Measurements from ENCODE around the gene MLXIPL. TPM values are rescaled to one million over a fixed set of nuclear protein-coding genes. Genes with fewer than 3 reads are reported as not detected.
A peak's percentile ranks its signal among the peaks of the same experiment; 100 is the strongest.
"Not testable (repeated sequence)": the region's sequence is repeated elsewhere in the genome, so short reads cannot be mapped to it uniquely, and the experiment has no call there.

MLXIPL gene, protein sequence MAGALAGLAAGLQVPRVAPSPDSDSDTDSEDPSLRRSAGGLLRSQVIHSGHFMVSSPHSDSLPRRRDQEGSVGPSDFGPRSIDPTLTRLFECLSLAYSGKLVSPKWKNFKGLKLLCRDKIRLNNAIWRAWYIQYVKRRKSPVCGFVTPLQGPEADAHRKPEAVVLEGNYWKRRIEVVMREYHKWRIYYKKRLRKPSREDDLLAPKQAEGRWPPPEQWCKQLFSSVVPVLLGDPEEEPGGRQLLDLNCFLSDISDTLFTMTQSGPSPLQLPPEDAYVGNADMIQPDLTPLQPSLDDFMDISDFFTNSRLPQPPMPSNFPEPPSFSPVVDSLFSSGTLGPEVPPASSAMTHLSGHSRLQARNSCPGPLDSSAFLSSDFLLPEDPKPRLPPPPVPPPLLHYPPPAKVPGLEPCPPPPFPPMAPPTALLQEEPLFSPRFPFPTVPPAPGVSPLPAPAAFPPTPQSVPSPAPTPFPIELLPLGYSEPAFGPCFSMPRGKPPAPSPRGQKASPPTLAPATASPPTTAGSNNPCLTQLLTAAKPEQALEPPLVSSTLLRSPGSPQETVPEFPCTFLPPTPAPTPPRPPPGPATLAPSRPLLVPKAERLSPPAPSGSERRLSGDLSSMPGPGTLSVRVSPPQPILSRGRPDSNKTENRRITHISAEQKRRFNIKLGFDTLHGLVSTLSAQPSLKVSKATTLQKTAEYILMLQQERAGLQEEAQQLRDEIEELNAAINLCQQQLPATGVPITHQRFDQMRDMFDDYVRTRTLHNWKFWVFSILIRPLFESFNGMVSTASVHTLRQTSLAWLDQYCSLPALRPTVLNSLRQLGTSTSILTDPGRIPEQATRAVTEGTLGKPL
- not detected for total RNA-seq

DNA sequence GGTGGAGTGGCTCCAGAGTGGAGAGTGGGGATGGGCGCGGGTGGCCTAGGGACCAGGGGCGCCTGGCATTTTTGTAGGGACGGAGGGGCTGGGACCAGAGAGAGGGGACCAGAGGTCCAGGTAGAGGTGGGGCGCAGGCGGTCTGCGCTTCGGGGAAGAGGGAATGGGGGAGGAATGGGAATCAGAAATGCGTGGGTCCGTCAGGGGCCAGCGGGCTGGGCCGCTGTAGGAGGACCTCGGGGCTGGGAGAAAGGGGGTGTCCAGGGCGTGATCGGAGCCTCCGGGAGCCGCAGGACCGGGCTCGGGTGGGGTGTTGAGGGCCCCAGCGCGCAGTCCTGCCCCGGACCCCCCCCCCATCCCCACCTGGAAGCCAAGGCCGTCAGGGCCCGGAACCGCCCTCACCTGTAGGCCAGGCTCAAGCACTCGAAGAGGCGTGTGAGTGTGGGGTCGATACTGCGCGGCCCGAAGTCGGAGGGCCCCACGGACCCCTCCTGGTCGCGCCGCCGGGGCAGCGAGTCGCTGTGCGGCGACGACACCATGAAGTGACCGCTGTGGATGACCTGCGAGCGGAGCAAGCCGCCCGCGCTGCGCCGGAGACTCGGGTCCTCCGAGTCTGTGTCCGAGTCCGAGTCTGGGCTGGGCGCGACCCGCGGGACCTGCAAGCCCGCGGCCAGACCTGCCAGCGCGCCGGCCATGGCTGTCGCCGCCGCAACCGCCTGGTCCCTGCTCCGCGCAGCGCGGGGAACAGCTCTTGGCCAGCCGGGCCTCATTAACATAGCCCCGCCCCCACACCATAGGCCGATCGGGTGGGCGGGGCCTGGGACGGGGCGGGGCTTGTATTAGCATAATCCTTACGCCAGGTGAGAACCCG, at the start of gene MLXIPL:
Gene MLXIPL (minus strand): TSS at position 725 of the 871 bp plus-strand sequence. CDS start 30 bp downstream, at position 695.
- POLR2A ChIA-PET: no interaction called here
- CTCF ChIA-PET: interaction anchor here (0.6 kb wide), 1 partner anchor 374 kb away, joined by 3 read pairs; no protein-coding TSS in a partner anchor
- peaks cover 2% of the 10 kb centered on the region for H3K4me1 Mint-ChIP-seq
- H3K36me3 Mint-ChIP-seq (ENCODE audit: low read depth): no peaks in the 10 kb centered on the region
- H3K9me3 Mint-ChIP-seq: no peaks in the 10 kb centered on the region
- no peak within 1 kb of the TSS for H3K4me3 Mint-ChIP-seq
- no peak within 1 kb of the TSS for H3K27ac Mint-ChIP-seq
- peaks cover 44% of the 10 kb centered on the region for H3K27me3 Mint-ChIP-seq
- peak; percentile 66 for DNase-seq

DNA sequence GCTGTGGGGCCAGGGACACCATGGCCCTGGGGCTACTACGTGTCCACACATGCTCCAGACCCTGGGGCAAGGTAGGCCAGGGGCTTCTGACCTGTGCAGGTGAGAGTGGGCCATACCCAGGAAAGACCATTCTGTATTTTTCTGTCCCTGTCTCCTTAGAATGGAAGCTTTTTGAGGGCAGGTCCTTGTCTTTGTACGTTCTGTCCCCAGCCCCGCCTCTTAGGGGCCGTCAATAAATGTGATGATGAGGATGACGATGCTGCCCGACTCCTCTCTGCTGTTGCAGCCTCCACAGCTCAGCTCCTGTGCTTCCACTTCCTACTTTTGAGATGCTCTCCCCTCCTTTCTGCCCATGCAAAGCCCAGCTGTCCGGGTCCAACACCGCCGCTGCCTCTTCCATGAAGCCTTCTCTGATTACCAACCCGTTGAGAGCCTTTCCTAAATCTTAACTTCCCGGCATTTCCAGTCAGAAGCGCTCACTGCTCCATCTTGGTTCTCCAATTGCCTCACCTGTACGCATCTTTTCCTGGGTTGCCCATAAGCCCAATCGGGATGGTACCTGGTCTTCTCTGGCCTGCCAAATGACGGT, 47.6 kb upstream of the MLXIPL start:
- ChIA-PET POLR2A (no interaction called here), CTCF (no interaction called here)
- peaks cover 19% of the 10 kb centered on the region for H3K27me3 Mint-ChIP-seq
- H3K36me3 Mint-ChIP-seq (ENCODE audit: low read depth): no peaks in the 10 kb centered on the region
- H3K4me1 Mint-ChIP-seq: peaks cover 7% of the 10 kb centered on the region
- no peak overlapping the region for H3K4me3 Mint-ChIP-seq
- DNase-seq: no peak
- H3K27ac Mint-ChIP-seq: no peak overlapping the region
- H3K9me3 Mint-ChIP-seq: no peaks in the 10 kb centered on the region

DNA sequence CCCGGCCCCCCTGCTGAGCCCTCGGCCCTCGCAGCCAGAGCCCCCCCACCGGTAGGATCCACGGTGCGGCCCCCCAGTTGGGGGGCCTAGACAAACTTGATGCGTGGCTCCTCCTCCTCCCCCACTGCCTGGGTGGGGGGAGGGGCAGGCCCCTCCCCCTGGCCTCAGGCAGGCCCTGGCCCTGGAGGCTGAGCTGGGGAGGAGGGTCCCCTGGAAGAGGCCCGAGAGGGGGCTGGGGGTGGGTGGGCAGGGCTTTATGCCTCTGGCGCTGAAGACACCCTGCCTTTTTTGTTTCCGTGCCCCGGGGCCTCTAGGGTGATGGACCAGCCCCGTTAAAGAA, 47.0 kb upstream of the MLXIPL start:
- no peaks in the 10 kb centered on the region for H3K36me3 Mint-ChIP-seq (ENCODE audit: low read depth)
- H3K9me3 Mint-ChIP-seq: no peaks in the 10 kb centered on the region
- no peak overlapping the region for H3K4me3 Mint-ChIP-seq
- H3K27me3 Mint-ChIP-seq: peaks cover 19% of the 10 kb centered on the region
- no peak overlapping the region for H3K27ac Mint-ChIP-seq
- POLR2A ChIA-PET: no interaction called here
- no peak for DNase-seq
- CTCF ChIA-PET: interaction anchor here (0.6 kb wide), 1 partner anchor 184 kb away, joined by 3 read pairs; no protein-coding TSS in a partner anchor
- peaks cover 7% of the 10 kb centered on the region for H3K4me1 Mint-ChIP-seq

DNA sequence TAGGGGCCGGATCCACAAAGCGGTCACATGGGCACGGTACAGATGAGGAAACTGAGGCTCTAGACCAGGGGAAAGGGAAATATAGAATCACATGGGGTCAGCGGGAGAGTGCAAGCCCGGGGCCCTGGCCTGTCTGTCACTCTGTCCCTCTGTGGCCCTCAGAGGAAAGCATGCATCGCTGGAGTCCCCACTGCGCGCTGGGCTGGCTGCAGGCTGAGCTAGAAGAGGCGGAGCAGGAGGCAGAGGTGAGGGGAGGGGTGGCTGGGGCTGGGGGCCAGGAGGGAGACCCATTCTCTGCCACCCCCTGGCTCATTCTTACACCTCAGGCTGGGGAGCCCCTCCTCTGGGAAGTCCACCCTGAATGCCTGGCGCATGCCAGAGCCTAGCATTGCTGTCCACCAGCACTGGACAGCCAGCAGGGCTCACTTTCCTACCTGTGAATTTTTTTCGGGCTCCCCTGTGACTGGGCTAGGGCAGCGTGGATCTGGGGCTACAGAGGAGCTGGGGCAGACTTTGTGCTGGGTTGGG, 45.6 kb upstream of the MLXIPL start:
- H3K27ac Mint-ChIP-seq: no peak overlapping the region
- H3K36me3 Mint-ChIP-seq (ENCODE audit: low read depth): no peaks in the 10 kb centered on the region
- POLR2A ChIA-PET: no interaction called here
- CTCF ChIA-PET: interaction anchor here (0.6 kb wide), 1 partner anchor 66 kb away, joined by 3 read pairs; no protein-coding TSS in a partner anchor
- no peaks in the 10 kb centered on the region for H3K9me3 Mint-ChIP-seq
- DNase-seq: no peak
- H3K27me3 Mint-ChIP-seq: peaks cover 29% of the 10 kb centered on the region
- H3K4me3 Mint-ChIP-seq: no peak overlapping the region
- peaks cover 8% of the 10 kb centered on the region for H3K4me1 Mint-ChIP-seq

DNA sequence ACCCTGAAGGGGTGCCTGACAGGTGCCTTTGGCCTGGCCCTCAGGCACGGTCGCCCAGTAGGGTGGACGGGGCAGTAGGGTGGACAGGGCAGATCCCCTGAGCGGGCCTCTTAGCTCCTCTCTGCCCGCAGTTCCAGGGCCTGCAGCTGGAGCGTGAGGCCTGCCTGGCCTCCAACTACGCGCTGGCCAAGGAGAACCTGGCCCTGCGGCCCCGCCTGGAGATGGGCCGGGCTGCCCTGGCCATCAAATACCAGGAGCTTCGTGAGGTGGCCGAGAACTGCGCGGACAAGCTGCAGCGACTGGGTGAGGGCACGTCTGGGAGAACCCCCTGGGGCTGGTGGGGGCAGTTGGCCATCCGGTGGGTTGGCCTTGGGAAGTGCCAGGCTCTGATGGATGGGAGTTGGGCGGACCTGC, 45.0 kb upstream of the MLXIPL start:
- H3K9me3 Mint-ChIP-seq: no peaks in the 10 kb centered on the region
- no peaks in the 10 kb centered on the region for H3K36me3 Mint-ChIP-seq (ENCODE audit: low read depth)
- H3K27ac Mint-ChIP-seq: no peak overlapping the region
- CTCF ChIA-PET: no interaction called here
- H3K4me3 Mint-ChIP-seq: no peak overlapping the region
- H3K27me3 Mint-ChIP-seq: peaks cover 33% of the 10 kb centered on the region
- peaks cover 10% of the 10 kb centered on the region for H3K4me1 Mint-ChIP-seq
- no peak for DNase-seq
- POLR2A ChIA-PET: interaction anchor here (1.5 kb wide), 1 partner anchor 15 kb away, joined by 5 read pairs; the partner anchor contains the start of gene BUD23

DNA sequence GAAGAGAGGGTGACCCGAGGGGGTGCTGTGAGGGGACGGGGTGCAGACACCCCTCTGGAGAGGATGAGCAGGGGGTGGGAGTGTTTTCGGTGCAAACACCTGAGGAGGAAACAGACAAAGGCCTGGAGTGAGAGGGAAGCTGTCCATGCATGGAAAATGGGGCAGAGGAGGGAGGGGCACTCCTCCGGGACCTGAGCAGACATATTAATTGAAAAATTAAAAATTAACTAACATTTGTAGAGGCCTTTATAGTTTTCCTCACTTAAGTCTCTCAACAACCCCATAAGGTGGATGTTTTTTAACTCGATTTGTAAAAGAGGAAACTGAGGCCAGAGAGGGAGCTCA, 44.5 kb upstream of the MLXIPL start:
- Mint-ChIP-seq H3K36me3 (ENCODE audit: low read depth) (no peaks in the 10 kb centered on the region), H3K27me3 (peaks cover 37% of the 10 kb centered on the region), H3K4me1 (peaks cover 12% of the 10 kb centered on the region), H3K9me3 (no peaks in the 10 kb centered on the region), H3K27ac (no peak overlapping the region), H3K4me3 (no peak overlapping the region)
- POLR2A ChIA-PET: interaction anchor here (1.1 to 1.5 kb wide), 2 partner anchors 15 to 147 kb away, joined by 5 read pairs; partner anchors contain the start of genes BAZ1B and BUD23
- no peak for DNase-seq
- CTCF ChIA-PET: no interaction called here

DNA sequence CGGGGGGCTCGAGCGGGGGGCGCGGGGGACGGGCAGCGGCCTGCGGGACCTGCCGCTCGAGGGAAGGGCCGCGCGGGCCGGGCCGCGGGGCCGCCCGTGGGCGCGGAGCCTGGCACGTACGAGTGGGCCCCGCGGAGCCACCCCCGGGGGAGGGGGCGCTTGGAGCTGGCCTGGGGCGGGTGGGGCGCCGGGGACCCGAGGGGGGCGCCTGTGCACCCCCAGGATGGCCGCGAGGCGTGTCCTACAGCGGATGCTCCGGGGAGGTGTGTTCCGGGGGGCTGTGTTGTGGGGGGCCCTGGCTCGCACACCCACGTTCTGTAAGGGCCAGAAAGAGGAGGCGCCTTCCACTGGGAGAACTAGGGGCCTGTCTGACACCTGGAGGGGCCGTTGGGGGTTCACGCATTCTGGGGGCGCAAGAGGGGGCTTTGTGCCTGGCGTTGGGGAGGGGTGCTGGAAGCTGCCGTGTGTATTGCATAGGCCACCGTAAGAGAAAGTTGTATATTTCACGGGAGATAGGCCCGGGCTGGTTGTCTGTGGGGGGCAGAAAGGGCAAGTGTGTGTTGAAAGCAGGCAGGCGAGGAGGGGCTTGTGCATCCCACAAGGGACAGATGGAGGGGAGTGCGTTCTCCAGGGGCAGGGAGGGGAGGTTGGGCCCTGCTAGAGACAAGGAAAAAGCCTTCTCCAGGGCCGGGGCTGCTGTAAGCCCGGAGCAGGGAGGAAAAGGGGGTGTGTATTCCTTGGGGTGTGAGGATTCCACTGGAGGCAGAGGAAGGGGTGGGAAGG, 44.0 kb upstream of the MLXIPL start:
- Mint-ChIP-seq H3K36me3 (ENCODE audit: low read depth) (peaks cover under 1% of the 10 kb centered on the region), H3K27me3 (peaks cover 38% of the 10 kb centered on the region), H3K4me1 (peaks cover 12% of the 10 kb centered on the region), H3K27ac (no peak overlapping the region), H3K9me3 (peaks cover under 1% of the 10 kb centered on the region), H3K4me3 (peak overlapping the region; percentile 26)
- ChIA-PET POLR2A (interaction anchor here (0.9 to 1.5 kb wide), 3 partner anchors 16 to 147 kb away, joined by 3 to 5 read pairs (median 5); partner anchors contain the start of genes BAZ1B and BUD23), CTCF (interaction anchor here (0.8 to 1.1 kb wide), 3 partner anchors 16 to 70 kb away, joined by 3 to 6 read pairs (median 3); partner anchors contain the start of gene ABHD11)
- no peak for DNase-seq

DNA sequence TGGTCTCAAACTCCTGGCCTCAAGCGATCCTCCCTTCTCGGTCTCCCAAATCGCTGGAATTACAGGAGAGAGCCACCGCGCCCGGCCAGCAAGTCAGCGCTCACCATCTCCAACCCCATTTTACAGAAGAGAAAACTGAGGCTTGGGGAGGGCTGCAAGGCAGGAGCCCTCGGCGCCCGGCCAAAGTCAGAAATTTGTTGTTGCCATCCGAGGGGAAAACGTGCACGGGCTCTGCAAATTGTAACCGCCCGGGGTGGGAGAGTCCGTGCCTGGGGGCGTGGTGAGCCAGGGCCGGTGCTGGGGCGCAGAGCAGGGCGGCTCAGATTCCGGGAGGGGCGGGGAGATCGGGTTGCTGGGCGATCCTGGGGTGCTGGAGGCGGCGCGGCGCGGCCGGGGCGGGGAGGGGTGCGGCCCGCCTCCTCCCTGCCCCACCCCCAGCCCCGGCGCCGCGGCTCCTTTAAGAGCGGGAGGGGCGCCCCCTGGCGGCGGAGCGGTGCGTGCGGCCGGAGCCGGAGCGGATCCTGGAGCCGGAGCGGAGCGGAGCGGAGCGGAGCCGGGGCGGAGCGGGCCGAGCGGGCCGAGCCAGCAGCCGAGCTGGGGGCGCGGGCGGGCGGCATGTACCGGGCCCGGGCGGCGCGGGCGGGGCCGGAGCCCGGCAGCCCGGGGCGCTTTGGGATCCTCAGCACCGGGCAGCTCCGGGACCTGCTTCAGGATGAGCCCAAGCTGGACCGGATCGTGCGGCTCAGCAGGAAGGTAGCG, 43.2 kb upstream of the MLXIPL start, which contains the start of gene VPS37D:
Gene VPS37D (plus strand): TSS at position 488 of the 759 bp plus-strand sequence. CDS start 128 bp downstream, at position 616.
- Mint-ChIP-seq H3K4me3 (peak within 1 kb of the TSS; percentile 64), H3K27me3 (peaks cover 43% of the 10 kb centered on the region), H3K36me3 (ENCODE audit: low read depth) (peaks cover 4% of the 10 kb centered on the region), H3K9me3 (peaks cover 5% of the 10 kb centered on the region), H3K27ac (no peak within 1 kb of the TSS), H3K4me1 (peaks cover 12% of the 10 kb centered on the region)
- DNase-seq: peak; percentile 93
- ChIA-PET CTCF (interaction anchor here (0.7 to 1.2 kb wide), 5 partner anchors 12 to 71 kb away, joined by 3 to 7 read pairs (median 3); partner anchors contain the start of gene ABHD11), POLR2A (interaction anchor here (0.9 to 1.5 kb wide), 3 partner anchors 16 to 146 kb away, joined by 3 to 5 read pairs (median 5); partner anchors contain the start of genes BAZ1B and BUD23)

DNA sequence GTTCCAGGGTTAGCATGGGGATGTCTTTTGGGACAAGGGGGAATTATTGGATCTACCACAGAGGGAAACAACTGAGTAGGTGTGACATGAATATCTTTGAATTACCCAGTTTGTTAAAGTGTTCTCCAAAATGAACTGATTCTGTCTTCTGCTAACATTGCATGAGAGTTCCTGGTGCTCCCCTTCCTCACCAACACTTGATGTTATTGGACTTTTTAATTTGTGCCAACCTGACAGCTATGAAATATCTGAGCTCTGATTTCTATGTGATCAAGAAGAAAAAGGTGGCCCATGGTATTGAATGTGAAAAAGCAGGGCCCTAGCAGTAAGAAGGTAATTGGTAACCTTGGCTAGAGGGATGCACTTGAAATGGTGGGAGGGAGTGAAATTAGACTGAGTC, 38.7 kb upstream of the MLXIPL start:
- peaks cover 4% of the 10 kb centered on the region for H3K36me3 Mint-ChIP-seq (ENCODE audit: low read depth)
- POLR2A ChIA-PET: no interaction called here

DNA sequence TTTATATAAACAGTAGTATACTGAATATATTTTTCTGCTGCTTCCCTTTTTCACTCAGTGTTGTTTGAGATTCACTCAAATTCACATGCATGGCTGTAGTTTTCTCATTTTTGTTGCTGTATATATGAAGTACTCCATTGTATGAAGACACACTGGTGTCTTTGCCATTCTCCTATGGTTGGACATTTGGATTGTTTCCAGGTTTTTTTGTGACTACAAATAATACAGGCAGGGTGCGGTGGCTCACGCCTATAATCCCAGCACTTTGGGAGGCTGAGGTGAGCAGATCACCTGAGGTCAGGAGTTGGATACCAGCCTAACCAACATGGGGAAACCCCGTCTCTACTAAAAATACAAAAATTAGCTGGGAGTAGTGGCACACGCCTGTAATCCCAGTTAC, 36.3 kb upstream of the MLXIPL start:
- not testable (repeated sequence) for H3K4me3 Mint-ChIP-seq

More for the DNA sequence above, 38.7 kb upstream of the MLXIPL start:
- Mint-ChIP-seq H3K27me3 (peaks cover 30% of the 10 kb centered on the region), H3K9me3 (peaks cover 5% of the 10 kb centered on the region), H3K4me1 (peaks cover 8% of the 10 kb centered on the region), H3K4me3 (no peak overlapping the region), H3K27ac (no peak overlapping the region)
- CTCF ChIA-PET: interaction anchor here (0.7 kb wide), 1 partner anchor 74 kb away, joined by 4 read pairs; no protein-coding TSS in a partner anchor
- DNase-seq: no peak

More for the DNA sequence above, 36.3 kb upstream of the MLXIPL start:
- H3K4me1 Mint-ChIP-seq; H3K36me3 Mint-ChIP-seq (ENCODE audit: low read depth); POLR2A ChIA-PET; H3K9me3 Mint-ChIP-seq; H3K27ac Mint-ChIP-seq; DNase-seq: not testable (repeated sequence)
- H3K27me3 Mint-ChIP-seq: peaks cover 25% of the 10 kb centered on the region
- CTCF ChIA-PET: interaction anchor here (1.0 kb wide), 1 partner anchor 54 kb away, joined by 3 read pairs; no protein-coding TSS in a partner anchor
